HG03175 (cell line): ENCODE results near the gene DGLUCY.
"Not testable (repeated sequence)": the region's sequence is repeated elsewhere in the genome, so short reads cannot be mapped to it uniquely, and the experiment has no call there.

ENCODE experiments used
- ATAC-seq: cut with Tn5 transposase; IDR thresholded peaks from one replicate; pipeline ENCODE4 v1.9.1; 2021; ENCODE audit warnings: mild to moderate bottlenecking, moderate library complexity; ENCODE audit not compliant: unreplicated experiment

DGLUCY gene, protein sequence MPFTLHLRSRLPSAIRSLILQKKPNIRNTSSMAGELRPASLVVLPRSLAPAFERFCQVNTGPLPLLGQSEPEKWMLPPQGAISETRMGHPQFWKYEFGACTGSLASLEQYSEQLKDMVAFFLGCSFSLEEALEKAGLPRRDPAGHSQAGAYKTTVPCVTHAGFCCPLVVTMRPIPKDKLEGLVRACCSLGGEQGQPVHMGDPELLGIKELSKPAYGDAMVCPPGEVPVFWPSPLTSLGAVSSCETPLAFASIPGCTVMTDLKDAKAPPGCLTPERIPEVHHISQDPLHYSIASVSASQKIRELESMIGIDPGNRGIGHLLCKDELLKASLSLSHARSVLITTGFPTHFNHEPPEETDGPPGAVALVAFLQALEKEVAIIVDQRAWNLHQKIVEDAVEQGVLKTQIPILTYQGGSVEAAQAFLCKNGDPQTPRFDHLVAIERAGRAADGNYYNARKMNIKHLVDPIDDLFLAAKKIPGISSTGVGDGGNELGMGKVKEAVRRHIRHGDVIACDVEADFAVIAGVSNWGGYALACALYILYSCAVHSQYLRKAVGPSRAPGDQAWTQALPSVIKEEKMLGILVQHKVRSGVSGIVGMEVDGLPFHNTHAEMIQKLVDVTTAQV

GRCh38 chr14:91113829-91114078 lies at the start of gene DGLUCY:
Gene DGLUCY, plus strand, starts transcription at chr14:91114073. Its CDS starts 46,222 bp downstream, at chr14:91160295.
- ATAC-seq, result peak; percentile 75

DNA sequence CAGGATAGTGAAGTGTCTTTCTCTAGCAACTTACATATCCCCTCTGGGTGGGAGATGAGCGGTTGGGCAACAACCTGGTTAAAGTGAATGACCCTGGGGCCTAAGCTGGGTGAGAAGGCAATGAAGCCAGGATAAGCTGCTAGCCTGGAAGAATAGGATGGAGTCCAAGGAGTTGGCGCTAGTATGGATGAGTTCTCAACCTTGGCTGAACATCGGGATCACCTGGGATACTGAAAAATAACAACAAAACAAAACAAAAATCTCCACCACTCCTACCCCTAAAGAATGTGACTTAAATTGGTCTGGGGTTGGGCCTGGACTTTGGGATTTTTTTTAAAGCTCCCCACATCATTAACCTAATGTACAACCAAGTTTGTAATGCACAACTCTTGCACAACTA lies 48.6 kb upstream of the DGLUCY start:
- ATAC-seq, result no peak

DNA sequence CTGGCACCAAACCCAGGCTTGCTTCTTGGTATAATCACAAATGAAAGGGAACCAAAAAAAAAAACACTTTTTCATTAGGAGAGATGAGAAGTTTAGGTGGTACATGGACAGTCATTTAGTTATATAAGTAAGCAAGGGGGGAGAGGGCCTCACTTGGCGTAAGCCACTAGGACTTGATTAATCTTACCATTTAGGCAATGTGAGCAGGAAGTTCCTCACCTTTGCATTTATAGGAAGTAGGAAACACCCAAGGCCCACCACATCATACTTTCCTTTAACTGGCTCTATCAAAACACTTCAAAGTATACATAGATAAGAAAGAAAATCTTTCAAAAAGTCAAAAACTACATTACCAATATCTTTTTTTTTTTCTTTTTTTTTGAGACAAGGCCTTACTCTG lies 46.7 kb upstream of the DGLUCY start:
- no peak for ATAC-seq

DNA sequence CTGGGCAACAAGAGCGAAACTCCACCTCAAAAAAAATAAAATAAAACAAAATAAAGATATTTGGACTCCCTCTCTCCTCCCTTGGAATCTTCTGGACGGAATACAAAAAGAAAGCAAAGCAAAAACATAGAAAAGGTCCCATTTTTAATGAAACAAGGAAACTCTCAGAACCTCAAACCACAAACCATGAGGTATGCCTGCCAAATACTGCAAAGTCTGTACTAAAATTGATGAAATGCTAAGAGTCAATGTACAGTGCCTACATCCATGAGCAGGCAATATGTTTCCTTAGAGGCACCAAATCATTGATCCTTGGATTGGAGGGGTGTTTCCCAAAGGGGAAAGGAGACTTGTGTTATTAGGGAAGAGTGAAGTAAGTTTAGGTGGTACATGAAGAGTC lies 45.2 kb upstream of the DGLUCY start:
- no peak for ATAC-seq

- no peak for ATAC-seq
Measured at GRCh38 chr14:91070572-91070971, 43.3 kb upstream of the DGLUCY start.

DNA sequence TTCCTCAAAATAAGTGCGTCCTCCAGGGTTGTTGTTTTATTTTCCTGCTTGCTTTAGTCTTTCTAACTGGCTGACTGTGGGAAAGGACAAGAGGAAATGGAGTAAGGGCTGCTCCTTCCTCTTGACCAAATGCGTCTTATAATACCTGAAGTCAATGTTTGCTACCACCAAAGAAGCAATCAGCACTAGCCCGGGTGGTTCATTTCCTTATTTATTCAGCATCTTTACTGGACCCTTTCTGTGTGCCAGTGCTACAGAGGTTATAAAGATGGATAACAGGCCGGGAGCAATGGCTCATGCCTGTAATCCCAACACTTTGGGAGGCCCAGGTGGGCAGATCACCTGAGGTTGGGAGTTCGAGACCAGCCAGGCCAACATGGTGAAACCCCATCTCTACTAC lies 38.3 kb upstream of the DGLUCY start:
- no peak for ATAC-seq

DNA sequence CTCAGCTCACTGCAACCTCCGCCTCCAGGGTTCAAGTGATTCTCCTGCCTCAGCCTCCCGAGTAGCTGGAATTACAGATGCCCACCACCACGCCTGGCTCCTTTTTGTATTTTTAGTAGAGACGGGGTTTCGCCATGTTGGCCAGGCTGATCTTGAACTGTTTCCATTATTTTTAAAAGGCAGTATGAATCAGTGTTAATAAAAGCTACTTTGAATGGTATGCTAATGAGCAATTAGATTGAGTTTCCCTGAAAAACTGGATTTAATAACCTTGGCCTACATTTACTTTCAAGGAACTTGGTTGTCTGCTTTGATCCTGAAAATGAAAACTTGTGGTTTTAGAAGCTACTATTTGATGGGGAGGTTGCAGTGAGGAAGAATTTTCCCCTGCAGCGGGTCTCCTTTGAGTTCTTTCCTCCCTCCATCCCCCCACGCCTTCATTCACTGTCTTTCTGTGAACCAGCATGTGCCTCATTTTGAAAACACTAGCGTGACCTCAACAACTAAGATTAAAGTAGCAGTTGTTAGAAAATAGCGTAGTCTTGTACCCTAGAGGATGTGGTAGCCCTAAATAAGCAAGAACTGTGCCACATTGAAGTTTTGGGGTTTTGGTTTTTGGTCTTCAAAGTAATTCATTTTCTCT lies 35.7 kb upstream of the DGLUCY start:
- ATAC-seq, result no peak

GRCh38 chr14:91080071-91080470 lies 33.8 kb upstream of the DGLUCY start:
- ATAC-seq, result no peak

- ATAC-seq, result no peak
Measured at GRCh38 chr14:91082282-91082681, 31.6 kb upstream of the DGLUCY start.

DNA sequence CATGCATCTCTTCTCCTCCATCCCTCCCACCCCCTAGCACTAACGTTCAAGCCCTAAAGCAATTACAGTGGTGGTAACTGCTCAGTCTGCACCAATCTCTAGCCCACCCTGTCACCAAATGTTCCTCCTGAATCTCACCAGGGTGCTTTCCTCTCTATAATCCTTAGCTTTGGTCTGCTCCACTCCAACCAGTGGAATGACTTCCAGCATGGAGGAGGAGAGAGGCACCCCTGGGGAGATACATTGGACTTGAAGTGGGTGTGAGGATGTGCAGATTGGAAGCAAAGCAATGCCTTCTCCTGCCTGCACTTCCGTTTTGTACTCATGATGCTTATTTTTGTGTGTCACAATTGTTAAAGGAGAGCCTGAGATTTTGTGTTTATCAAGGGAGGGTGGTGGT lies 29.4 kb upstream of the DGLUCY start:
- no peak for ATAC-seq

DNA sequence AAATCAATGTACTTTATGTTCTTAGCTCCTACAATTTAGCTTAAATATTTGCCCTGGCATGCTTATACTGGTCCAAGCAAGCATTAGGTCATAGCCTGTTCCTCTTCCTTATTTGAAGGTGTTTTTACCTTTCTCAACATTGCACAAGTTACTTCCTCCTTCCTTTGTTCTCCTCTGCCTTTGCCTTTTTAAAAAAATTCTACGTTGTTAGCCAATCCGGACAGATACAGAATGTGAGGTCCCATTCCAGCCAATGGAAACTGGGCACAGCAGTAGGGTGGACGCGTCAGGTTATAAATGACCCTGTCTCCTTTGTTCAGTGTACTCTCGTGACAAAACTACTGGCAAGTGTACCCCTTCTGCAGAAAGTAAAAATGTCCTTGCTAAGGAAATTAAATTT lies 26.4 kb upstream of the DGLUCY start:
- ATAC-seq, result not testable (repeated sequence)

DNA sequence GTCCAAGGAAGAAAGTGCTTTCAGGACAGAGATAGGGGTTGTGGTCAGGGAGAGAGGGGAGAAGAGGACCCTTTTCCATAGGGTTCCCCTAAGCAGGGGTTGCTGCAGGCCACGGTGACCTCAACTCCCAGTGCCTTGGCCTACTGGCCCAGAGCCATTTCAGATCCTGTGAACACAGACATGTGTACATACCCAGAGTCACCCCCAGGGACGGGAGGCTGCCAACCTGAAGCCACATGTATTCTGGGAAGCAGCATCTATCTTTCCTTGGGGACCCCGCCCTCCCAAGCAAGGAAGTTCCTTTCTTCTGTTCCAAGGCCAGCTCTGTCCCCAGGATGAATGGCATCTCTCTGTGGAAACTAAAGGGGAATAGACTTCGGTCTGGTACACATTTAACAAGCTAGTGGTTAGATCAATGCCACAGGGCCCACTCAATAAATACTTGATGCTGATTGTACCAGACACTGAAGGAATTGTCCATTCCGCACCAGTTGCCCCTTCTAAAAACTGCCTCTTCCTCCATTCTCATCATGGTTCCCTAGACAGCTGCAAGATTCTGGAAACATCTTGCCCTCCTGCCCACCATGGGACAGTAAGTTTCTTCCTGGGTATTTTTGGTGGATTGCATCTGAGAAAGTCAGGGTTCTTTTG lies 25.2 kb upstream of the DGLUCY start:
- ATAC-seq, result no peak

DNA sequence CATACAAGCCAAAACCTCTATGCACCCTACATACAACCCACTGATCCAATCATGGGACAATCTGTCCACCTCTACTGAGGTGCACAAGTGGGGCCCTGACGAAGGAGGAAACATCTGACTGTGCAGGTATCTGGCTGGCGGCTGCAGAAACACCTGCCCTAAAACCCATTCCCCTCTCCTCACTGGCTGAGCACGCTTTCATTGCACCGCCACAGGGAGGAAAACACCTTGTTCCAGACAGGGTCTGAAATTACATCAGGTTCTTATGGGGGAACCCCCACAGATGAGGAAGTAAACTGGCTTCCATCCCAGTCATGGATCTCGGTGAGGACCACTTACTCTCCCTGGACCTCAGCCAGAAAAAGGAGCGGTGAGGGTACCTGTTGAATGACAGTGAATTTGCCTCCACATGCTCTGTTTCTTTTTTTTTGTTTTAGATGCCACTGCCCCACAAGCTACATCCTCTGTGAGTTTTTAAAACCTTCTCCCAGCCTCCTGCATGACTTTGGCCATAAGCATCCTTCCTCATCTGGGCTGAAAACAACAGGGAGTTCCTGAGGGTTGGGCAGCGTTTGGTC lies 23.8 kb upstream of the DGLUCY start:
- ATAC-seq, result no peak

- ATAC-seq, result no peak
Measured at GRCh38 chr14:91090743-91091142, 23.1 kb upstream of the DGLUCY start.

- ATAC-seq, result no peak
Measured at GRCh38 chr14:91092073-91092472, 21.8 kb upstream of the DGLUCY start.

DNA sequence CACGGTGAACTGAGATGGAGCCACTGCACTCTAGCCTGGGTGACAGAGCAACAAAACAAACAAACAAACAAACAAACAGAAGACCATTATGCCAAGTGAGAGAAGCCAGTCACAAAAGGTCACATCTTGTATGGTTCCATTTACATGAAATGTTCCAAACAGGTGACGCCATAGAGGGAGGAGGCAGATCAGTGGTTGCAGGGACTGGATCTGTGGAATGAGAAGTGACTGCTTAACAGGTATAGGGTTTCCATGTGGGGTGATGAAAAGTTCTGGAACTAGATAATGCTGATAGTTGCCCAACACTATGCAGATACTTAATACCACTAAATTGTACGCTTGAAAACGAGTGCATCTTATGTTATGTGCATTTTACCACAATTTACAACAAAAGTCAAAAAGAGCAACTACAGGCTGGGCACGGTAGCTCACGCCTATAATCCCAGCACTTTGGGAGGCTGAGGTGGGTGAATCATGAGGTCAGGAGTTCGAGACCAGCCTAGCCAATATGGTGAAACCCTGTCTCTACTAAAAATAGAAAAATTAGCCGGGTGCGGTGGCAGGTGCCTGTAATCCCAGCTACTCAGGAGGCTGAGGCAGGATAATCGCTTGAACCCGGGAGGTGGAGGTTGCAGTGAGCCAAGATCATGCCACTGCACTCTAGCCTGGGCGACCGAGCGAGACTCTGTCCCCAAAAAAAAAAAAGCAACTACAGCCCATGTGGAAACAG lies 20.0 kb upstream of the DGLUCY start:
- not testable (repeated sequence) for ATAC-seq

GRCh38 chr14:91094772-91095171 lies 19.1 kb upstream of the DGLUCY start:
- no peak for ATAC-seq

DNA sequence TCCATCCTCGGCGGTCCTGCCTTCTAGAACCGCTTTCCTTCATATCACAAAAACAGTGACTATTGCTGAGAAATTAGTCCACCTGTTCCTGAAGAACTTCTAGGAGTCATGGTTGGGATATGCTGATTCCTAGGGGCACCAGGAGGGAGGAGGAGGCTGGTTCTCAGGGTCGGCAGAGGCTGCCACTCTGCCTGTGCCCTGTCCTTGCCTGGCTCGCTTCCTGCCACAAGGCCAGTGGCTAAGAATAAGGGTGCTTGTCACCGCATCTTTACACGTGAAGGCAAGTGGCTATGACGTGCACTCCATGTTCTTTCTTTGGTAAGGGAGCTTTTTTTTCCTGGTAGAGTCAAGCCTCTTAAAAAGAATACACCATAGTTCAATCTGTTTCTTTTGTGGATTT lies 18.7 kb upstream of the DGLUCY start:
- ATAC-seq, result no peak

DNA sequence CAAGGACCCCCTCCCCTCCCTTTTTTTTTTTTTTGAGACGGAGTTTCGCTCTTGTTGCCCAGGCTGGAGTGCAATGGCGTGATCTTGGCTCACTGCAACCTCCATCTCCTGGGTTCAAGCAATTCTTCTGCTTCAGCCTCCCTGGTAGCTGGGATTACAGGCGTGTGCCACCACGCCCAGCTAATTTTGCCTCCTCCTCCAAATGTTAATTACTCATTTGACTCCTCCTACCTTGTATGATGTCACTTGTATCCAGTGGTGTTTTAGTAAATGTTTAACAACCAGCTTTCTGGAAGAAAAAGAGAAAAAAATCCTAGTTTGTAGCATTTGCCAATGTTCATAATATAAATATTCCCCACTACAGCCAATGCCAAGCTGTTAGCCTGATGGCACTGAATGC lies 16.2 kb upstream of the DGLUCY start:
- ATAC-seq, result not testable (repeated sequence)

GRCh38 chr14:91098591-91098990 lies 15.3 kb upstream of the DGLUCY start:
- no peak for ATAC-seq

DNA sequence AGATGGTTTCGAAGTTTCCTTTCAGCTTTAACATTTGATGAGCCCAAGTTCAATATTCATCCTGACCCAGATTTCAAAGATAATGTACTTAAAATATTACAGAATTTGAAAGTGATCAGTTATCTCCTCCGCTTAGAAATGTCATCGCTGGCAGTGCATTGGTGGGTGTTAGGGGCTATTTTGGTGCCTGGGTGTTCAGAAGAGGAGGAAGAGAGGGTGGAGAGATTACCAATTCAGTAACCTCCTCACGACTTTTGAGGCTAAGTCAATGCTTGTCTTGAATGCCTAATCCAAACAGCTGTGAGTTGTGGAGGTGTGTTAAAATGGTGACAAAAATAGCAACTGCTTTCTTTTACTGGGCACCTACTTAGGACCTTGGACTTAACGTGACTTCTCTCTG lies 13.8 kb upstream of the DGLUCY start:
- ATAC-seq, result no peak
